SU-DHL-6 (cell line): ENCODE results near the gene NTM.

ENCODE experiments used
- H2AFZ ChIP-seq: fragments of 200-600 bp; sonication (generic); 2 replicates; pipeline ENCODE4 v1.6.1; 2014; ENCODE audit warnings: low read depth, mild to moderate bottlenecking, moderate library complexity, mixed read lengths, antibody characterized with exemption, low read length; ENCODE audit not compliant: severe bottlenecking
- H3F3A ChIP-seq: fragments of 200-600 bp; shearing (Covaris generic); 2 replicates; pipeline ENCODE4 v1.6.0; 2016; ENCODE audit warnings: antibody characterized with exemption, mild to moderate bottlenecking; ENCODE audit not compliant: insufficient read depth
- H3K27ac ChIP-seq: fragments of 200-600 bp; sonication (generic); 2 replicates; pipeline ENCODE4 v1.5.1; 2016; ENCODE audit warnings: low read depth, mild to moderate bottlenecking, low read length, moderate library complexity, mixed read lengths
- H3K27me3 ChIP-seq: fragments of 200-600 bp; sonication (generic), shearing (Covaris generic); 2 replicates; pipeline ENCODE4 v1.6.0; 2014; ENCODE audit warnings: mild to moderate bottlenecking, low read length
- H3K36me3 ChIP-seq: fragments of 200-600 bp; sonication (generic); 2 replicates; pipeline ENCODE4 v1.6.1; 2014; ENCODE audit warnings: mild to moderate bottlenecking, low read length, mixed read lengths
- H3K4me2 ChIP-seq: fragments of 300-600, 200-600 bp; shearing (Covaris generic), sonication (generic); 2 replicates; pipeline ENCODE4 v1.6.0; 2014; ENCODE audit warnings: low read length, low read depth, mild to moderate bottlenecking; ENCODE audit not compliant: poor library complexity, severe bottlenecking
- H3K4me3 ChIP-seq: fragments of 200-600 bp; sonication (generic); 2 replicates; pipeline ENCODE4 v1.5.1; 2014; ENCODE audit warnings: antibody characterized with exemption, low read length, mild to moderate bottlenecking, mixed read lengths; ENCODE audit not compliant: insufficient read depth, poor library complexity, severe bottlenecking
- H3K79me2 ChIP-seq: fragments of 200-600 bp; sonication (generic); 2 replicates; pipeline ENCODE4 v1.6.1; 2014; ENCODE audit warnings: mild to moderate bottlenecking, low read length, moderate library complexity; ENCODE audit not compliant: insufficient read depth
- H3K9ac ChIP-seq: fragments of 200-600 bp; sonication (generic); 2 replicates; pipeline ENCODE4 v1.7.0; 2014; ENCODE audit warnings: mild to moderate bottlenecking, low read length
- H3K9me2 ChIP-seq: fragments of 200-600 bp; sonication (generic); replicated peaks from 2 replicates; pipeline ENCODE4 v1.6.1; 2014; ENCODE audit warnings: low read length; ENCODE audit not compliant: insufficient read depth
- H3K9me3 ChIP-seq: fragments of 200-600 bp; sonication (generic); 2 replicates; pipeline ENCODE4 v1.6.1; 2014; ENCODE audit warnings: low read length, mixed read lengths; ENCODE audit not compliant: insufficient read depth
- H4K20me1 ChIP-seq: fragments of 200-600 bp; sonication (generic); 2 replicates; pipeline ENCODE4 v1.6.1; 2014; ENCODE audit warnings: low read depth, mild to moderate bottlenecking, antibody characterized with exemption, low read length, moderate library complexity, mixed read lengths
- EZH2phosphoT487 ChIP-seq: fragments of 200-600 bp; sonication (generic), shearing (Covaris generic); conservative IDR thresholded peaks from 2 replicates; pipeline ENCODE4 v1.6.1; 2018; ENCODE audit warnings: mild to moderate bottlenecking, antibody characterized with exemption, low read length, moderate library complexity, mixed read lengths
- TF ChIP-seq, protein P1 (sequence below): fragments of 200-600 bp; sonication (generic); IDR thresholded peaks from one replicate; pipeline ENCODE4 v1.5.1; 2017; ENCODE audit warnings: antibody characterized with exemption, mild to moderate bottlenecking, low read length, moderate library complexity; ENCODE audit not compliant: insufficient read depth, poor library complexity, severe bottlenecking

NTM gene

DNA sequence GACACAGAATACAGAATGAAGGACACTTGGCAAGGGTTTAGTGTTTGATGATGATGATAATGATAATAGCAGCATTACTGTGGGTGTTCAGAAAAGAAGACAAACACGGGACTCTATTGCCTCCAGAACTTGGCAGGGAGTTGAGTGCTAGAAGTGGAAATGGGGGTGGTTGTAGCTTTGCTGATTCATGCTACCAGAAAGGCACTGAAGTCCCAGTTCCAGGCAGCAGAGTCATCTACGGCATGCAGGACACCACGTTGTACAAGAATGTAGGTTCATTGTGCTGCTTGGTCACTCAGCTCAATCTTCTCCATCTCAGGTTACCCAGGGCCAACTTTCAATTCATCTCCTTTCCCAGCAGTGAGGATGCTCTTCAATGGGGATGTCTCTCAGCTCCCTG lies 115.7 kb downstream of the NTM start:
- Histone ChIP-seq H3K4me2 (no peak overlapping the region), H3K79me2 (no peaks in the 10 kb centered on the region), H3K36me3 (no peaks in the 10 kb centered on the region), H3K27ac (no peak overlapping the region), H2AFZ (no peak overlapping the region), H3K4me3 (no peak overlapping the region), H3K9me2 (no peaks in the 10 kb centered on the region), H3K27me3 (no peaks in the 10 kb centered on the region), H3K9me3 (no peaks in the 10 kb centered on the region), H3F3A (no peaks in the 10 kb centered on the region), H4K20me1 (no peaks in the 10 kb centered on the region), H3K9ac (no peak overlapping the region)
- no peak for TF ChIP-seq EZH2phosphoT487
- TF ChIP-seq, protein P1, sequence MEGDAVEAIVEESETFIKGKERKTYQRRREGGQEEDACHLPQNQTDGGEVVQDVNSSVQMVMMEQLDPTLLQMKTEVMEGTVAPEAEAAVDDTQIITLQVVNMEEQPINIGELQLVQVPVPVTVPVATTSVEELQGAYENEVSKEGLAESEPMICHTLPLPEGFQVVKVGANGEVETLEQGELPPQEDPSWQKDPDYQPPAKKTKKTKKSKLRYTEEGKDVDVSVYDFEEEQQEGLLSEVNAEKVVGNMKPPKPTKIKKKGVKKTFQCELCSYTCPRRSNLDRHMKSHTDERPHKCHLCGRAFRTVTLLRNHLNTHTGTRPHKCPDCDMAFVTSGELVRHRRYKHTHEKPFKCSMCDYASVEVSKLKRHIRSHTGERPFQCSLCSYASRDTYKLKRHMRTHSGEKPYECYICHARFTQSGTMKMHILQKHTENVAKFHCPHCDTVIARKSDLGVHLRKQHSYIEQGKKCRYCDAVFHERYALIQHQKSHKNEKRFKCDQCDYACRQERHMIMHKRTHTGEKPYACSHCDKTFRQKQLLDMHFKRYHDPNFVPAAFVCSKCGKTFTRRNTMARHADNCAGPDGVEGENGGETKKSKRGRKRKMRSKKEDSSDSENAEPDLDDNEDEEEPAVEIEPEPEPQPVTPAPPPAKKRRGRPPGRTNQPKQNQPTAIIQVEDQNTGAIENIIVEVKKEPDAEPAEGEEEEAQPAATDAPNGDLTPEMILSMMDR = no peak

DNA sequence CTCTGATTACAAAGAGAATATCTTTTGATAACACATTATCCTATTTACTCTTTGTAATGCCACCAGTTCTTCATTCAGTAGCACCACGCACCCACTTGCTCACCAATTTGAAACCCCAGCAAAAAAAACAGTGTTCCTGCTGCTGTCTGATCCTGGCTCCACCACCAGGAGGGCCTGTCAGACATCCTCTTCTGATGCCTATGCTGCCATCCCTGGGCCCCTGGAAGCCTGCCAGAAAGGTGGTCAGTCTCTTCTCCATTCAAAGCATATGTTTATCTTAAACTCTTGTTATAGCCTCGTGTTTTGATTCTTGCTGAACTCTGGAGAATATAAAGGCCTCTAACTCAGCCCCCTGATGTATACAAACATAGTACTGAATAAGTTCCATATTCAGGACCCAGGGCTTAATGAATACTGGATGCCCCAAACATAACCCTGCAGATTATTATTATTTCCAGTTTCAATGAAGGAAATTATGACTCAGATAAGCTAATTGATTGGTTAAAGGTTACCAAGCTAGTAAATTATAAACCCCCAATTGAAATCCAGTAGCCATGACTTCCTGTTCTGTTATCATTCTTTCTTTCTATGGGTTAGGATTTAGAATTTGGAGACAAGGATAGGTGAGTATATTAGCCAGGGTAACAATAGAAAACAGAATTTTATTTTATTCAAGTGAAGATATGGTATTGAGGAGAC lies 116.7 kb downstream of the NTM start:
- H3K9me2 ChIP-seq = no peaks in the 10 kb centered on the region
- H2AFZ ChIP-seq = no peak overlapping the region
- no peaks in the 10 kb centered on the region for H4K20me1 ChIP-seq
- TF ChIP-seq, protein P1 = no peak
- no peak for TF ChIP-seq EZH2phosphoT487
- no peak overlapping the region for H3K9ac ChIP-seq
- H3K9me3 ChIP-seq = no peaks in the 10 kb centered on the region
- no peaks in the 10 kb centered on the region for H3K36me3 ChIP-seq
- no peaks in the 10 kb centered on the region for H3F3A ChIP-seq
- H3K27me3 ChIP-seq = no peaks in the 10 kb centered on the region
- no peak overlapping the region for H3K4me3 ChIP-seq
- H3K4me2 ChIP-seq = no peak overlapping the region
- no peak overlapping the region for H3K27ac ChIP-seq
- no peaks in the 10 kb centered on the region for H3K79me2 ChIP-seq

DNA sequence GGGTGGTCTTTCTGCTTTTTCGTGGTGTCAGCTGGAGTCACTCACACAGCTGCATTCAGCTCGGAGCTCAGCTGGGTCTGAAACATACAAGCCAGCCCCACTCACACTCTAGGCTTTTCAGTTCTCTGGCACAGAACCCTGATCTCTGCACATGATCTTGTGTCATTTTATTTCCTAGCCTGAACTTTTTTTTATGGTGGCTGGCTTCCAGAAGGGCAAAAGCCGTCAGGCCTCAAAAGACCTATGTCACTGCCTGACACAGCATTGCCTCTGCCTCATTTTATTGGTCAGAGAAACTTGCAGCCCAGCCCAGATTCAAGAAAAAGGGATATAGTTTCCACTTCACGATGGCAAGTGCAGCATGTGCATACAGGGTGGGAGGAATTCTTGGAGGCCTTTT lies 117.8 kb downstream of the NTM start:
- Histone ChIP-seq H3K9me3 (no peaks in the 10 kb centered on the region), H3K9ac (no peak overlapping the region), H3K4me2 (no peak overlapping the region), H3K79me2 (no peaks in the 10 kb centered on the region), H3K27me3 (no peaks in the 10 kb centered on the region), H3F3A (no peaks in the 10 kb centered on the region), H2AFZ (no peak overlapping the region), H4K20me1 (no peaks in the 10 kb centered on the region), H3K27ac (no peak overlapping the region), H3K9me2 (no peaks in the 10 kb centered on the region), H3K4me3 (no peak overlapping the region), H3K36me3 (no peaks in the 10 kb centered on the region)
- TF ChIP-seq EZH2phosphoT487 = no peak
- TF ChIP-seq, protein P1 = no peak
